Heart right ventricle (tissue), 16 donors: ENCODE data around the gene CENPP. TPM values are rescaled to one million over a fixed set of nuclear protein-coding genes. Genes with fewer than 3 reads are reported as not detected.

ENCODE experiments used
- ATAC-seq, 8 donors: fragments of 200-7000 bp; cut with Tn5 transposase; one replicate each; pipeline ENCODE4 v1.9.1; 2020; ENCODE audit warnings: mild to moderate bottlenecking in 8 of 8, moderate library complexity in 8 of 8, moderate number of reproducible peaks in 1 of 8
- DNase-seq, 2 donors: peaks; one replicate each; pipeline ENCODE4 v3.0.0-alpha.2; 2020
- H3K27ac ChIP-seq, 10 donors: fragments of 200-600 bp; sonication (generic) in 2 of 10; one replicate each; pipeline versions ENCODE4 v1.5.0 to v1.8.0; 2020 to 2022; ENCODE audit warnings: mild to moderate bottlenecking in 3 of 10
- H3K27me3 ChIP-seq, 7 donors: fragments of 200-600 bp; one replicate each; pipeline ENCODE4 v1.8.0; 2021 to 2022; ENCODE audit warnings: mild to moderate bottlenecking in 2 of 7
- H3K36me3 ChIP-seq, 9 donors: fragments of 200-600 bp; sonication (generic) in 1 of 9; one replicate each; pipeline versions ENCODE4 v1.5.0 to v1.8.0; 2020 to 2022; ENCODE audit warnings: mild to moderate bottlenecking in 2 of 9
- H3K4me1 ChIP-seq, 9 donors: fragments of 200-600 bp; sonication (generic) in 1 of 9; one replicate each; pipeline versions ENCODE4 v1.5.0 to v1.8.0; 2020 to 2022; ENCODE audit warnings: mild to moderate bottlenecking in 4 of 9
- H3K4me3 ChIP-seq, 10 donors: fragments of 200-600 bp; sonication (generic) in 2 of 10; one replicate each; pipeline versions ENCODE4 v1.5.0 to v1.8.0; 2020 to 2022; ENCODE audit warnings: mild to moderate bottlenecking in 7 of 10, moderate library complexity in 2 of 10
- H3K9me3 ChIP-seq, 11 donors: fragments of 200-600 bp in 10 of 11; sonication (generic) in 2 of 11; one replicate each; pipeline versions ENCODE4 v1.5.0 to v1.8.0; 2013 to 2022; ENCODE audit warnings: mild to moderate bottlenecking in 2 of 11, control low read depth in 1 of 11, moderate library complexity in 1 of 11
- WGBS, 2 donors: extraction: QIAGEN DNeasy Blood & Tissue Kit; methylation state at CpG; one replicate each; pipeline ENCODE4 v1.1.7; 2013; ENCODE audit warnings: inconsistent platforms in 1 of 2; 5-methylcytosine and 5-hydroxymethylcytosine counted together
- intact Hi-C, 10 donors: fragments of 100-400 bp; cut with DNase I; formaldehyde crosslinking; loops; one replicate each; pipeline versions ENCODE4 v1.11.1 to v1.14.2; 2022
- long read RNA-seq, 3 donors: library from polyadenylated mRNA; unstranded; transcript quantifications; one replicate each; pipeline ENCODE4 v2.0.0, GENCODE V29; 2020 to 2021
- polyA plus RNA-seq, 2 donors: library from polyadenylated mRNA; stranded (reverse); fragments of 200-250 nt; gene quantifications; one replicate each; pipeline ENCODE4 v1.2.3, GENCODE V29; 2013
- total RNA-seq, 10 donors: library from RNA; stranded (reverse); fragmentation: NEBNext Ultra II Directional in 3 of 10; extraction: Animal tissue kit (Norgen Biotek cat#: 25700) in 3 of 10; gene quantifications; one replicate each; pipeline versions ENCODE4 v1.2.1 to v1.2.4, GENCODE V29; 2021 to 2023
- TF ChIP-seq, protein P1 (sequence below), 9 donors: fragments of 200-600 bp; sonication (generic) in 2 of 9; IDR thresholded peaks; one replicate each; pipeline versions ENCODE4 v1.5.0 to v1.8.0; 2021 to 2022; ENCODE audit warnings: antibody characterized with exemption in 9 of 9, mild to moderate bottlenecking in 5 of 9, moderate library complexity in 1 of 9
- donor health status: Arrhythmogenic right ventricular cardiomyopathy.
- donor health status: ischemic (EF 13 %, LVEDD 7.1; RV severe dilation, severe dysfunction).
- donor health status: healthy with polysubstance abuse.
- donor health status: DM: no; HTN: yes; CAD: no.
- donor health status: DM: no; HTN: no; CAD: no.
- donor health status: ischemic (EF 25% LVEDD 6.9; RV normal size, moderate dysfunction).
- donor health status: ischemic (EF 25% LVEDD 5.7; RV mildly dilated, moderate dysfunction).
- donor health status: healthy.
- donor health status: DM: yes; HTN: yes; CAD: no.
- donor health status: Ischemic cardiomyopathy.
- donor health status: ischemic (EF 35%, LVEDD 5.7; RV mildly dilated, moderate dysfunction).
- donor health status: nonischemic (EF 11% LVEDD 7.7; RV severe dilation, severe dysfunction).
- donor health status: DM: yes; HTN: yes; CAD: no.
- donor health status: PGD.
- donor health status: ischemic (EF 29% LVEDD 5.4; RV normal size, mild dysfunction).
- donor health status: nonischemic (EF 23%, LVEDD 6.1; RV moderate dilation, normal function).

The CENPP gene
- total RNA-seq (1 to 10 TPM; 1.3 to 5.2 (median 3.1) TPM), polyA plus RNA-seq (1 to 10 TPM; 1.3 to 1.4 TPM)
- long read RNA-seq, donor 1, result 0 reads
- long read RNA-seq, donor 2, partial matches to known transcripts, result 0 of 3 reads
- long read RNA-seq, donor 2, other reads (novel, unspliced or antisense), result 2 of 3 reads
- long read RNA-seq, donor 3, partial matches to known transcripts, result 0 of 1 reads
- long read RNA-seq, donor 3, other reads (novel, unspliced or antisense), result 1 of 1 reads

DNA sequence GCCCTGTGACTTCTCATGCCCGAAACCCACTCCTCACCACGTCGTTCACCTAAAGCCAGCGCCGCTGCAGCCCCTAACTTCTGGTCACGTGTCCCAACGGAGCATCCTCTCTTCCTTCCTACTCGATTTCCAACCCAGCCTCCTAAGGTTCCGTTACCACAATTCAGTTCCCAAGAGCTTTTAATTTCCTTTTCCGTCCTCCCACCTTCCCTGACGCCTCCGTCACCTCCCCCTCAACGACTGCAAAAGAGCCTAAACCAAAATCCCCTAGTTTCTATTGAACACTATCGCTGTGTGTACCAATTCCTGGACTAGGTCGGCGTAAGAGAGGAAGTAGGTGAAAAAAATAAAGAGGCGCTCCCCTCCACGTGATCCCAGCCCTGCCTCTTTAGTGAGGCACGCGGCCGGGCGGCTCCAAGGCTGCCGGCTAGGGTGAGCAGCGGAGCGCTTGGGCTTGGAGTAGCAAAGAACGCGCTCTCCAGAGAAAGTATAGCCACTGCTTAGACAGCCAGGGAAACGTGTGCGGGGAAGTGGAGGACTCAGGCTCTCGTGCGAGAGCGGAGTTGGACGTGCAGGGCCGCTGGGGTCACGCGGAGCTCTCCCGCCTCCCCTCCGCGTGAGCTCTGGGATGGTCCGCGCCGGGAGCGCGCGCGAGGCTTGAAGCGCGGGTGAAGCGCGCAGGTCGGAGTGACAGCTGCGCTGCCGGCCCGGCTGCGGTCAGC, at the start of gene CENPP, which contains the start of gene NOL8:
TSS of gene CENPP (plus strand) at position 685 of the 722 bp plus-strand sequence.
TSS of gene NOL8 (minus strand) at position 82 of the 722 bp plus-strand sequence. CDS start 1,189 bp downstream, outside the sequence.
- TF ChIP-seq, protein P1, sequence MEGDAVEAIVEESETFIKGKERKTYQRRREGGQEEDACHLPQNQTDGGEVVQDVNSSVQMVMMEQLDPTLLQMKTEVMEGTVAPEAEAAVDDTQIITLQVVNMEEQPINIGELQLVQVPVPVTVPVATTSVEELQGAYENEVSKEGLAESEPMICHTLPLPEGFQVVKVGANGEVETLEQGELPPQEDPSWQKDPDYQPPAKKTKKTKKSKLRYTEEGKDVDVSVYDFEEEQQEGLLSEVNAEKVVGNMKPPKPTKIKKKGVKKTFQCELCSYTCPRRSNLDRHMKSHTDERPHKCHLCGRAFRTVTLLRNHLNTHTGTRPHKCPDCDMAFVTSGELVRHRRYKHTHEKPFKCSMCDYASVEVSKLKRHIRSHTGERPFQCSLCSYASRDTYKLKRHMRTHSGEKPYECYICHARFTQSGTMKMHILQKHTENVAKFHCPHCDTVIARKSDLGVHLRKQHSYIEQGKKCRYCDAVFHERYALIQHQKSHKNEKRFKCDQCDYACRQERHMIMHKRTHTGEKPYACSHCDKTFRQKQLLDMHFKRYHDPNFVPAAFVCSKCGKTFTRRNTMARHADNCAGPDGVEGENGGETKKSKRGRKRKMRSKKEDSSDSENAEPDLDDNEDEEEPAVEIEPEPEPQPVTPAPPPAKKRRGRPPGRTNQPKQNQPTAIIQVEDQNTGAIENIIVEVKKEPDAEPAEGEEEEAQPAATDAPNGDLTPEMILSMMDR (IDR thresholded peaks at IDR 0.05), result no peak
- ATAC-seq (peak; percentile 98 to 99 (median 99)), DNase-seq (peak; percentile 81 to 89)
- Histone ChIP-seq H3K4me1 (peaks cover 5 to 27% (median 19%) of the 10 kb centered on the region in 9 donors), H3K4me3 (peak within 1 kb of the TSS; percentile 66 to 90 (median 80)), H3K9me3 (no peaks in the 10 kb centered on the region), H3K36me3 (peaks cover 0 to 31% (median 11%) of the 10 kb centered on the region in 9 donors), H3K27ac (peak within 1 kb of the TSS; percentile 88 to 99 (median 96)), H3K27me3 (no peaks in the 10 kb centered on the region)
- 0% methylated on average over 55 of the region's 55 CpGs for WGBS, 2 donors
- intact Hi-C loops, result loop anchor here in 5 of 10 donors (2.0 to 10.0 kb wide), 4 partner anchors 307 to 312 kb away; no protein-coding TSS in a partner anchor

DNA sequence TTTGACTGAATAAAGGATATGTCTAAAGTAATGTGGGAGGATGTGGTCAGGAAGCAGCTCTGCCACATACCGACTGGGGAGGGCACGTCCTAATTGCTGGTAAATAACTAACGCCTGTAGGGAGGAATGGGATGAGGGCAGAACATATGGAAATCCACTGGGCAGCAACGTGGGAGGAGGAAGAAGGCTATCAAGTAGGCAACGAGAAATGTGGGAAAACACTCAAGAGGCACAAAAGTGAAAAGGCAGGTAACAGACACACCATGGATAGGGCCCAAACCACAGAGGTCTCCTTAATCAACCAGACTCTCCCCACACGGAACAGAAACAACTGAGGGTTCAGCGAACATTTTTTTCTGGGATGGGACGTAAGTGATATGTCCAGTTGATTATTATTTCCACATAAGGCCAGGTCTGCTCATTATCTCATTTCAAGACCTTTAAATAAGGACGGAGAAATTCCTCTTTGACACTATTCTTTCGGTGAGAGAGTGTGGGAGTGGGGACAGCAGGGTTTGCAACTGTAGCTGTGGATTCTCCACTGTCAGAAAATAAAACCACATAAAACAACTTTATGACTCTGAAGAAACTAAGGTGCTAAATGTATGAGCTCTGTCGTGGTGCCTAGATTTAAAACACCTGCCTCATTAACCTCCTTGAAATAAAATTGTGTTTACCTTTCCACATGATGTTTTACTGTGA, 49.3 kb upstream of the CENPP start:
- Histone ChIP-seq H3K27ac (no peak overlapping the region), H3K4me1 (peaks cover 0 to 7% (median 0%) of the 10 kb centered on the region in 9 donors), H3K4me3 (no peak overlapping the region), H3K27me3 (no peaks in the 10 kb centered on the region), H3K9me3 (no peaks in the 10 kb centered on the region), H3K36me3 (peaks cover 0 to 100% (median 93%) of the 10 kb centered on the region in 9 donors)
- WGBS, 2 donors, result 64 to 67% methylated on average over 11 of the region's 11 CpGs
- intact Hi-C loops, result loop anchor here in 1 of 10 donors (5.0 kb wide), 1 partner anchor 34 kb away; no protein-coding TSS in a partner anchor
- TF ChIP-seq, protein P1 (IDR thresholded peaks at IDR 0.05), result no peak
- no peak for DNase-seq
- no peak for ATAC-seq

DNA sequence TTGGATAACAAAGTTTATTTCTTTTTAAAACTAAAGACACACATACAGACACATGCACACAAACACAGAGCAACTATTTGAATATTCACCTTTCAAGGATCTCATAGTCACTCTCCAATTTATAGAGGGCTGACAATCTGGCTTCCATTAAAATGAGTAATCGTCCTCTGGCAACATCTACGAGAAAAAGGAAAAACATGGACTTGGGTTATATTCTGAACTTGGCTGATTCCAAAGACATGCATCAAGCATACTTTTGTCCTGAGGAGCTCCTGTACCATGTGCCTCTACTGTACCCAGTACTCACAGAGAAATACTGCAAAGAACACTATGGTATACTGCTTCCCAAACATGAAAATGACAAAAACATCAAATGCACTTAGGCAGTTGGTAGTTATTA, 47.6 kb upstream of the CENPP start:
- no peaks in the 10 kb centered on the region for H3K27me3 ChIP-seq
- H3K27ac ChIP-seq, result no peak overlapping the region
- TF ChIP-seq, protein P1 (IDR thresholded peaks at IDR 0.05), result no peak
- DNase-seq, result no peak
- WGBS, 2 donors, result 80 to 85% methylated on average over 2 of the region's 2 CpGs
- peaks cover 0 to 100% (median 85%) of the 10 kb centered on the region in 9 donors for H3K36me3 ChIP-seq
- no peak for ATAC-seq
- intact Hi-C loops, result loop anchor here in 1 of 10 donors (5.0 kb wide), 1 partner anchor 36 kb away; no protein-coding TSS in a partner anchor
- peaks cover 0 to 7% (median 0%) of the 10 kb centered on the region in 9 donors for H3K4me1 ChIP-seq
- no peak overlapping the region for H3K4me3 ChIP-seq
- H3K9me3 ChIP-seq, result no peaks in the 10 kb centered on the region

DNA sequence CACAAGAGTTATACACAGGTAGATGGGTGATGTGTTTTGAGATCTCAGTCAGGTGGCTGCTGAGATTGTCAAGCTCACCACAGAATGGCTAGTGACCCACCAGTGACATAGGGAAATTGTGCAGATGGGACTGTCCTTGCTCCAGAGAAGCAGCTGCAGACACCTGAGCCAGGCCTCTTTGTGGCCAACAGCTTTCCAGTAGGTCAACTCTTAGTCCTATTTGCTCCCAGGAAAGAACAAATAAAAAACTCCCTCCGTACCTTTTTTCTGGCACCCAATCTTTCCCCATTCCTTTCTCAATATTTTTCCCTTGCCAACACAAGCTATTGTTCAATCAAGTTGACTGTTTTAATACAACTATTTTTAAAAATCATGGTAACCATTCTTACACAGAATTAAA, 46.5 kb upstream of the CENPP start:
- no peak overlapping the region for H3K4me3 ChIP-seq
- no peaks in the 10 kb centered on the region for H3K27me3 ChIP-seq
- H3K9me3 ChIP-seq, result no peaks in the 10 kb centered on the region
- H3K27ac ChIP-seq, result no peak overlapping the region
- ATAC-seq (no peak), DNase-seq (no peak)
- H3K36me3 ChIP-seq, result peaks cover 0 to 100% (median 82%) of the 10 kb centered on the region in 9 donors
- intact Hi-C loops, result loop anchor here in 1 of 10 donors (5.0 kb wide), 1 partner anchor 37 kb away; no protein-coding TSS in a partner anchor
- WGBS, 2 donors, result 97 to 98% methylated on average over 1 of the region's 1 CpG
- TF ChIP-seq, protein P1 (IDR thresholded peaks at IDR 0.05), result no peak
- H3K4me1 ChIP-seq, result peaks cover 0 to 7% (median 0%) of the 10 kb centered on the region in 9 donors
